Eye (tissue), 1 donor: Measurements from ENCODE around the gene BMPER.

ENCODE experiments used
- DNase-seq: peaks from one replicate; pipeline ENCODE4 v3.0.0-alpha.2; 2015

Gene BMPER

DNA sequence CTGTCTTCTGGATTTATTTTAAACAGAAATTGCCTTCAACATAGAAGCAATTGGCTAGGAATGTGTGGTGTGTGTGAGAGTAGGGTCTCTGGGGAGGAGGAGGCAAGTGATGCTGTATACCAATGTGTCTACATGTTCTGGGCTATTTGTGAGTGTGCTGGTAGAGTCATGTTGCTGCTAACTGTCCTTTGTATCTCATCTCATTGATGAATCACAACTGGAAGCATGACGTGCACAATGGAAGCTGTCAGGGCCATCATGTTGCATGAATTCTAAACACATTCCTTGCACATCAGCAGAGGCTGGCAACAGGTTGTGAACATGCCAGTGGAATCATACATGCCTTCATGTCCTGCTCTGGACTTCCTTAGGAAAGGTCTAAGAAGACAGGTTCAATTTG, 199.7 kb downstream of the BMPER start:
- peak; percentile 49 for DNase-seq

DNA sequence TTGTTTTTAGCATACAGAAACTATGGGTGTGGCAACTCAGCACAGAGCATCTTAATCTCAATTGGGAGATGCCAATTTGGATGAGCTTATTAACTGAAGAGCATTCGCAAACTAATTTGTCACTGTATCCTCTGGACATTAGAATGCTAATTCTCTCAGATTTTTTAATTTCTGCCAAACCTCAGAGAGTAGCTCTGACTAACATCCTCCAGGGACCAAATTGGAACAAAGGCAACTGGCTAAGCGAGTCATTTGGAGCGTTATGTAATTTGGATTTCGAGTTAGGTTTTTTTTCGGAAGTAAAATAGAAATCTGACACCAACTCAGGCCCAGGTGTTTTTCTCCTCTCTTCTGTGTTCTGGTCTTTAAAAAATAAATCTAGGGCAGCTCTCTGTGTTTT, 201.9 kb downstream of the BMPER start:
- no peak for DNase-seq

DNA sequence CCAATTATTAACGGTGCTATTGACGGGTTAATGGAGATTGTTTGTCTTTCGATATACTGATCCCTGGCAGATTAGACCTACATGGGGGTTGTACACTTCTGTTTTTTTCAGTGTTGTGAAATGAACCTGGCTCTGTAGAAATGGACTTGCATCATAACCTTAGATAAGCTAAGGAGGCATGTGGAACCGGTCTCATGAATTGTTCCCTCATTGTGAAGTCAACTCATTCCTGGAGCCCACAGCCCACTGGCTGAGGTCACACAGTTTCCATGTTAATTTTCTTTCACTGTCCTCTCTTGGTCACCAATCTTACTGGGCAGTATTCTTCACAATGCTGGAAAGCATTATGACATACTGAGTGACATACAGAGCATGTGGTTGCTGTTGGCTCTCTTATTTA, 202.8 kb downstream of the BMPER start:
- no peak for DNase-seq

- DNase-seq, result no peak
These were observed 204.8 kb downstream of the BMPER start for GRCh38 chr7:34109936-34110780.

- DNase-seq, result no peak
These were observed 205.7 kb downstream of the BMPER start for GRCh38 chr7:34111031-34111430.

GRCh38 chr7:34115503-34115902, 210.2 kb downstream of the BMPER start:
- DNase-seq, result no peak

- DNase-seq, result no peak
These were observed 212.2 kb downstream of the BMPER start for GRCh38 chr7:34117573-34117972.

- DNase-seq, result no peak
These were observed 216.0 kb downstream of the BMPER start for GRCh38 chr7:34121366-34121765.

GRCh38 chr7:34123316-34123715, 218.0 kb downstream of the BMPER start:
- DNase-seq, result no peak

- no peak for DNase-seq
These were observed 219.4 kb downstream of the BMPER start for GRCh38 chr7:34124765-34125164.

- no peak for DNase-seq
These were observed 223.4 kb downstream of the BMPER start for GRCh38 chr7:34128762-34129161.

DNA sequence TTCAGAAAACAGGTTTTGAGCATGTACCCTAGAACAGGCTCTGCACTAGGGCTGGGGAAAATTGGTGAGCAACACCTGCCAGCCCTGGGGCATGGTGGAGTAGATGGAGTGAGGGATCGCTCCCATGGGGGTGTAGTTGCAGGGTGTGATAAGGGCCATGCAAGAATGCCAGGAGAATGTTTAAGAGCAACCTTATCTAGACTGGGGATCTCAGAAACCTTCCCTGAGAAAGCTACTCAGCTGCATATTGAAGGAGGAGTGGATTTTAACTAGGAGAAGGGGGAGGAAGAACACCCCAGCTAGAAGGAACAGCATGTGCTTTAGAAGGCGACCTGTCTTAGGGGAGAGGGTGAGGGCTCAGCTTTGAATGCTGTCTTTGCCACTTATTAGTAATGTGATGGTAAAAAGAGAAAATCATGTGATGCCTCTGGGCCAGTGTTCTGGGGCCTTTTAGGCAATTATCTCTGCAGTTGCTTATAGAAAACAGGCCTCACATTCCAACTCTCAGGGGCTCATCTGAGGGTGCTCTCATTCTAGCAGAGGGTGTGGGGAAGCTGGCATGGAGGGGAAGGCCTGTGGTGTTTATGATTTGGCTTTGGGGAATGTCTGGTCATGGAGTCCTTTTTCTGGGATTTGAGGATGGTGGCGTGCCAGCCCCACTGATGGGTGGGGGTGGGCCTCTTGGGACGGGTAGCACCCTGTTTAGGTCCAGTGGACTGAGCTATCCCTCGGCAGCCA, 225.4 kb downstream of the BMPER start:
- no peak for DNase-seq

GRCh38 chr7:34131371-34131770, 226.0 kb downstream of the BMPER start:
- DNase-seq, result no peak

- no peak for DNase-seq
These were observed 228.1 kb downstream of the BMPER start for GRCh38 chr7:34133356-34133982.

- DNase-seq, result peak; percentile 89
These were observed 228.8 kb downstream of the BMPER start for GRCh38 chr7:34133983-34134782.

- DNase-seq, result no peak
These were observed 230.6 kb downstream of the BMPER start for GRCh38 chr7:34135924-34136323.

DNA sequence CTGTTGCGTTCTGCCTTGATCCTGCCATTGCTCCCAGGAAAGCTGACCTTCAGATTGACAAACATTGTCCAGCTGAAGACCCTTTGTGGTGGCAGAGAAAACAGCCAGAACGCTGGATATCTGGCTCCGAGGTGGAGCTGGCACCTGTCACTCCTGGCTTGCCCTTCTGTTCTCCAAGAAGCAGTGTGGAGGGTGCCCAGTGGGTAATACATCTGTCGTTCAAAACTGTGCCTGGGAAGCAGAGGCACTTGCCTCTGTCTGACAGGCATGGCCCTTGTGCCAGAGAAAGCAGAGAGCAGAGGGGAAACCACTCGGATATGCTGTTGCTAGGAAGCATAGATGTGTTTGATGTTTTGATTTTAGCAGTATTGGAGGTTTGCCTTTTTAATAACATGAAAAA, 231.4 kb downstream of the BMPER start:
- DNase-seq, result no peak

- DNase-seq, result no peak
These were observed 231.8 kb downstream of the BMPER start for GRCh38 chr7:34137176-34137575.

- DNase-seq, result no peak
These were observed 233.1 kb downstream of the BMPER start for GRCh38 chr7:34138483-34138882.

GRCh38 chr7:34139086-34139485, 233.7 kb downstream of the BMPER start:
- no peak for DNase-seq

DNA sequence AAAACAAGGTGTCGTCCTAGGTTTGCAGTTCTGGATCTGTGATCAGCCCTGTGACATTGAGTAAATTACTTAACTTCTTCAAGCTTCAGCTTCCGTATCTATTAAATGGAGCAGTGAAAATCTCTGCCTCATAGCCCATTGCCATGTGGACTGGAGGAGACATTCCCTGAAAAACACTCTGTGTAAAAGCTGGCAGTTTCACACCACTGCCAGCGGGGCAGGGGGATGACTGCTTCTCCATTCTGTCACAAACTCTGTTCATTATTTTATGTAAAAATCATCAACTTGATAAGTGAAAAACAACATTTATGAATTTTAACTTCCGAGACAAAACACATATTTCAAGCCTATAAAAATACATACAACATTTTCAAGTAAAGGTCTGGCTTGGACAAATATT, 234.7 kb downstream of the BMPER start:
- DNase-seq, result no peak

GRCh38 chr7:34143402-34143801, 238.1 kb downstream of the BMPER start:
- no peak for DNase-seq

- DNase-seq, result no peak
These were observed 240.3 kb downstream of the BMPER start for GRCh38 chr7:34145603-34146002.
